Stomach smooth muscle (tissue), 2 donors: ENCODE measurements around the gene TGFBR1.
"Not testable (repeated sequence)": the region's sequence is repeated elsewhere in the genome, so short reads cannot be mapped to it uniquely, and the experiment has no call there.

ENCODE experiments used
- H3K27ac ChIP-seq: one replicate; pipeline ENCODE4 v1.7.0; 2013; ENCODE audit warnings: mild to moderate bottlenecking, low read length, inconsistent platforms
- H3K27me3 ChIP-seq, 2 donors: one replicate each; pipeline ENCODE4 v1.7.0; 2013; ENCODE audit warnings: low read length in 2 of 2; ENCODE audit not compliant: insufficient read depth in 2 of 2, control insufficient read depth in 1 of 2
- H3K36me3 ChIP-seq, 2 donors: one replicate each; pipeline ENCODE4 v1.7.0; 2013; ENCODE audit warnings: low read length in 2 of 2; ENCODE audit not compliant: control insufficient read depth in 2 of 2, insufficient read depth in 2 of 2
- H3K4me1 ChIP-seq: one replicate; pipeline ENCODE4 v1.7.0; 2013; ENCODE audit warnings: low read length; ENCODE audit not compliant: control insufficient read depth, insufficient read depth
- H3K4me3 ChIP-seq, 2 donors: one replicate each; pipeline ENCODE4 v1.7.0; 2013; ENCODE audit warnings: low read length in 2 of 2
- H3K9ac ChIP-seq, 2 donors: one replicate each; pipeline ENCODE4 v1.7.0; 2013; ENCODE audit warnings: low read length in 2 of 2, mild to moderate bottlenecking in 1 of 2
- H3K9me3 ChIP-seq, 2 donors: one replicate each; pipeline ENCODE4 v1.7.0; 2013; ENCODE audit warnings: low read length in 2 of 2; ENCODE audit not compliant: control insufficient read depth in 2 of 2
- donor health status: healthy.
- donor health status: Pancreatic carcinoma.

Gene TGFBR1

GRCh38 chr9:99189887-99190596, 85.1 kb downstream of the TGFBR1 start:
- H3K27ac ChIP-seq: no peak overlapping the region
- H3K36me3 ChIP-seq: no peaks in the 10 kb centered on the region
- H3K9me3 ChIP-seq: peaks cover 0 to 4% of the 10 kb centered on the region in 2 donors
- peaks cover 3% of the 10 kb centered on the region for H3K4me1 ChIP-seq
- no peak overlapping the region for H3K4me3 ChIP-seq
- no peak overlapping the region for H3K9ac ChIP-seq
- peaks cover 3 to 4% of the 10 kb centered on the region in 2 donors for H3K27me3 ChIP-seq

- Histone ChIP-seq H3K27ac (no peak overlapping the region), H3K9me3 (peaks cover 0 to 4% of the 10 kb centered on the region in 2 donors), H3K9ac (no peak overlapping the region), H3K27me3 (peaks cover 3 to 4% of the 10 kb centered on the region in 2 donors), H3K4me3 (no peak overlapping the region), H3K36me3 (no peaks in the 10 kb centered on the region), H3K4me1 (no peaks in the 10 kb centered on the region)
These were observed 85.8 kb downstream of the TGFBR1 start for GRCh38 chr9:99190597-99191283.

GRCh38 chr9:99192786-99193465, 88.0 kb downstream of the TGFBR1 start:
- H3K9ac ChIP-seq: no peak overlapping the region
- no peaks in the 10 kb centered on the region for H3K4me1 ChIP-seq
- H3K9me3 ChIP-seq: peaks cover 0 to 4% of the 10 kb centered on the region in 2 donors
- no peaks in the 10 kb centered on the region for H3K36me3 ChIP-seq
- H3K27ac ChIP-seq: no peak overlapping the region
- peaks cover 3 to 4% of the 10 kb centered on the region in 2 donors for H3K27me3 ChIP-seq
- no peak overlapping the region for H3K4me3 ChIP-seq

GRCh38 chr9:99193466-99193821, 88.5 kb downstream of the TGFBR1 start:
- peaks cover 3 to 4% of the 10 kb centered on the region in 2 donors for H3K27me3 ChIP-seq
- no peaks in the 10 kb centered on the region for H3K4me1 ChIP-seq
- H3K9me3 ChIP-seq: peaks cover 0 to 4% of the 10 kb centered on the region in 2 donors
- no peak overlapping the region for H3K9ac ChIP-seq
- H3K4me3 ChIP-seq: no peak overlapping the region
- H3K27ac ChIP-seq: no peak overlapping the region
- no peaks in the 10 kb centered on the region for H3K36me3 ChIP-seq

GRCh38 chr9:99196484-99196883, 91.6 kb downstream of the TGFBR1 start:
- H3K4me1 ChIP-seq, H3K9ac ChIP-seq, H3K9me3 ChIP-seq, H3K4me3 ChIP-seq, H3K27me3 ChIP-seq, H3K36me3 ChIP-seq, H3K27ac ChIP-seq: not testable (repeated sequence)

- Histone ChIP-seq H3K9ac (no peak overlapping the region), H3K9me3 (peaks cover 0 to 4% of the 10 kb centered on the region in 2 donors), H3K27ac (no peak overlapping the region), H3K4me1 (no peaks in the 10 kb centered on the region), H3K36me3 (no peaks in the 10 kb centered on the region), H3K27me3 (no peaks in the 10 kb centered on the region), H3K4me3 (no peak overlapping the region)
These were observed 92.3 kb downstream of the TGFBR1 start for GRCh38 chr9:99197124-99197630.

GRCh38 chr9:99197987-99198386, 93.1 kb downstream of the TGFBR1 start:
- H3K9ac ChIP-seq: no peak overlapping the region
- no peaks in the 10 kb centered on the region for H3K36me3 ChIP-seq
- H3K27ac ChIP-seq: no peak overlapping the region
- H3K27me3 ChIP-seq: no peaks in the 10 kb centered on the region
- peaks cover 0 to 4% of the 10 kb centered on the region in 2 donors for H3K9me3 ChIP-seq
- H3K4me1 ChIP-seq: no peaks in the 10 kb centered on the region
- no peak overlapping the region for H3K4me3 ChIP-seq

GRCh38 chr9:99199938-99200539, 95.1 kb downstream of the TGFBR1 start:
- H3K27me3 ChIP-seq: no peaks in the 10 kb centered on the region

GRCh38 chr9:99201603-99202002, 96.7 kb downstream of the TGFBR1 start:
- Histone ChIP-seq H3K9me3 (no peaks in the 10 kb centered on the region), H3K4me1 (no peaks in the 10 kb centered on the region), H3K9ac (no peak overlapping the region), H3K27me3 (no peaks in the 10 kb centered on the region), H3K27ac (no peak overlapping the region), H3K36me3 (no peaks in the 10 kb centered on the region), H3K4me3 (no peak overlapping the region)

More at GRCh38 chr9:99199938-99200539, 95.1 kb downstream of the TGFBR1 start:
- Histone ChIP-seq H3K36me3 (no peaks in the 10 kb centered on the region), H3K4me3 (no peak overlapping the region), H3K4me1 (no peaks in the 10 kb centered on the region), H3K27ac (no peak overlapping the region), H3K9me3 (no peaks in the 10 kb centered on the region), H3K9ac (no peak overlapping the region)
